ENCODE measurements around the gene STAG3. TPM values are rescaled to one million over a fixed set of nuclear protein-coding genes. Genes with fewer than 3 reads are reported as not detected.
"Not testable (repeated sequence)": the region's sequence is repeated elsewhere in the genome, so short reads cannot be mapped to it uniquely, and the experiment has no call there.

Gene STAG3
- polyA plus RNA-seq, 1 experiment = 0.61 TPM

- no peak overlapping the region for H3K4me3 ChIP-seq (ENCODE audit: low read depth, low read length)
- no peaks in the 10 kb centered on the region for H3K27me3 ChIP-seq (ENCODE audit: control insufficient read depth, insufficient read depth, low read length)
- no peak for DNase-seq (ENCODE audit: low read depth)
- ChIA-PET POLR2A (no interaction called here), CTCF (interaction anchor here (1.1 to 1.9 kb wide), 4 partner anchors 10 to 26 kb away, joined by 3 to 5 read pairs (median 4); no protein-coding TSS in a partner anchor)
- no peaks in the 10 kb centered on the region for H3K36me3 ChIP-seq (ENCODE audit: control insufficient read depth, insufficient read depth, low read length)
- no peak for TF ChIP-seq CTCF (IDR thresholded peaks at IDR 0.05; ENCODE audit: insufficient read depth, low read depth, low read length)
Measured at GRCh38 chr7:100192969-100193368, 15.3 kb downstream of the STAG3 start.

- Histone ChIP-seq H3K27me3 (ENCODE audit: control insufficient read depth, insufficient read depth, low read length) (no peaks in the 10 kb centered on the region; the same call in 1 of the 2 replicates), H3K4me3 (ENCODE audit: low read depth, low read length) (no peak overlapping the region), H3K36me3 (ENCODE audit: control insufficient read depth, insufficient read depth, low read length) (no peaks in the 10 kb centered on the region)
- POLR2A ChIA-PET = no interaction called here
- TF ChIP-seq CTCF (IDR thresholded peaks at IDR 0.05; ENCODE audit: insufficient read depth, low read depth, low read length) = no peak
- no peak for DNase-seq (ENCODE audit: low read depth)
- CTCF ChIA-PET = interaction anchor here (0.6 to 2.5 kb wide), 2 partner anchors 62 to 65 kb away, joined by 3 to 10 read pairs; no protein-coding TSS in a partner anchor
Measured at GRCh38 chr7:100195222-100195621, 17.5 kb downstream of the STAG3 start.

GRCh38 chr7:100195901-100196322 lies 18.2 kb downstream of the STAG3 start:
- H3K27me3 ChIP-seq (ENCODE audit: control insufficient read depth, insufficient read depth, low read length); H3K4me3 ChIP-seq (ENCODE audit: low read depth, low read length); DNase-seq (ENCODE audit: low read depth); POLR2A ChIA-PET; H3K36me3 ChIP-seq (ENCODE audit: control insufficient read depth, insufficient read depth, low read length): not testable (repeated sequence)
- CTCF ChIA-PET = interaction anchor here (0.6 to 2.5 kb wide), 3 partner anchors 23 to 180 kb away, joined by 3 to 10 read pairs (median 6); no protein-coding TSS in a partner anchor

GRCh38 chr7:100198266-100198665 lies 20.5 kb downstream of the STAG3 start:
- no peaks in the 10 kb centered on the region; the same call in 1 of the 2 replicates for H3K27me3 ChIP-seq (ENCODE audit: control insufficient read depth, insufficient read depth, low read length)
- no peaks in the 10 kb centered on the region for H3K36me3 ChIP-seq (ENCODE audit: control insufficient read depth, insufficient read depth, low read length)
- H3K4me3 ChIP-seq (ENCODE audit: low read depth, low read length) = no peak overlapping the region
- ChIA-PET CTCF (no interaction called here), POLR2A (no interaction called here)
- DNase-seq (ENCODE audit: low read depth) = no peak
- TF ChIP-seq CTCF (IDR thresholded peaks at IDR 0.05; ENCODE audit: insufficient read depth, low read depth, low read length) = no peak

GRCh38 chr7:100200693-100201092 lies 23.0 kb downstream of the STAG3 start:
- CTCF ChIA-PET = interaction anchor here (1.5 kb wide), 1 partner anchor 70 kb away, joined by 3 read pairs; no protein-coding TSS in a partner anchor
- no peak for TF ChIP-seq CTCF (IDR thresholded peaks at IDR 0.05; ENCODE audit: insufficient read depth, low read depth, low read length)
- POLR2A ChIA-PET = no interaction called here

GRCh38 chr7:100204454-100204853 lies 26.7 kb downstream of the STAG3 start:
- CTCF ChIA-PET = interaction anchor here (0.8 to 1.3 kb wide), 3 partner anchors 11 to 25 kb away, joined by 3 to 4 read pairs (median 3); no protein-coding TSS in a partner anchor
- Histone ChIP-seq H3K36me3 (ENCODE audit: control insufficient read depth, insufficient read depth, low read length) (no peaks in the 10 kb centered on the region), H3K4me3 (ENCODE audit: low read depth, low read length) (no peak overlapping the region), H3K27me3 (ENCODE audit: control insufficient read depth, insufficient read depth, low read length) (no peaks in the 10 kb centered on the region; the same call in 1 of the 2 replicates)
- POLR2A ChIA-PET = no interaction called here
- no peak for DNase-seq (ENCODE audit: low read depth)
- TF ChIP-seq CTCF (IDR thresholded peaks at IDR 0.05; ENCODE audit: insufficient read depth, low read depth, low read length) = no peak

More at GRCh38 chr7:100200693-100201092, 23.0 kb downstream of the STAG3 start:
- Histone ChIP-seq H3K36me3 (ENCODE audit: control insufficient read depth, insufficient read depth, low read length) (no peaks in the 10 kb centered on the region), H3K27me3 (ENCODE audit: control insufficient read depth, insufficient read depth, low read length) (no peaks in the 10 kb centered on the region; the same call in 1 of the 2 replicates), H3K4me3 (ENCODE audit: low read depth, low read length) (no peak overlapping the region)
- no peak for DNase-seq (ENCODE audit: low read depth)
